ENCODE measurements around the gene EGR4.

The EGR4 gene

DNA sequence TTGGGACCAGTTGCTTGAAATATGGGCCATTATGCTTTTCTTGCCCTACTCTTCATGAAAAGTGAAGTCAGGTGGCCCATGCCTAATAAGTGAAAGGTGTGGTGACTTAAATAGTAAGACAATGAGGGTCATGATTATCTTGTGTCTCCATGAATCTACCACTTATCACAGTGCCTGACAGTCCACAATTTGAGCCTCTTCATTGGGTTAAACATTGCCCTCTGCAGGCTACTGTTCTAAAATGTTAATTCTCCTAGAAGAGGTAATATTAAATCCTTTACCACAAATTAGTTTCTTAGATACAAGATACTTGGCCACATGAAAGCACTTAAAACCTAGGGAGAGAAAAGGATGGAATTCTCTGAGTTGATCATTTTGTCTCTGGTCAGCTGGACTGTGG, 4.0 kb downstream of the EGR4 start:
- DNase-seq, result no peak

GRCh38 chr2:73286134-73286655, 7.2 kb downstream of the EGR4 start:
- DNase-seq, result no peak

- DNase-seq, result no peak
These were observed 8.1 kb downstream of the EGR4 start for GRCh38 chr2:73285159-73285739.

DNA sequence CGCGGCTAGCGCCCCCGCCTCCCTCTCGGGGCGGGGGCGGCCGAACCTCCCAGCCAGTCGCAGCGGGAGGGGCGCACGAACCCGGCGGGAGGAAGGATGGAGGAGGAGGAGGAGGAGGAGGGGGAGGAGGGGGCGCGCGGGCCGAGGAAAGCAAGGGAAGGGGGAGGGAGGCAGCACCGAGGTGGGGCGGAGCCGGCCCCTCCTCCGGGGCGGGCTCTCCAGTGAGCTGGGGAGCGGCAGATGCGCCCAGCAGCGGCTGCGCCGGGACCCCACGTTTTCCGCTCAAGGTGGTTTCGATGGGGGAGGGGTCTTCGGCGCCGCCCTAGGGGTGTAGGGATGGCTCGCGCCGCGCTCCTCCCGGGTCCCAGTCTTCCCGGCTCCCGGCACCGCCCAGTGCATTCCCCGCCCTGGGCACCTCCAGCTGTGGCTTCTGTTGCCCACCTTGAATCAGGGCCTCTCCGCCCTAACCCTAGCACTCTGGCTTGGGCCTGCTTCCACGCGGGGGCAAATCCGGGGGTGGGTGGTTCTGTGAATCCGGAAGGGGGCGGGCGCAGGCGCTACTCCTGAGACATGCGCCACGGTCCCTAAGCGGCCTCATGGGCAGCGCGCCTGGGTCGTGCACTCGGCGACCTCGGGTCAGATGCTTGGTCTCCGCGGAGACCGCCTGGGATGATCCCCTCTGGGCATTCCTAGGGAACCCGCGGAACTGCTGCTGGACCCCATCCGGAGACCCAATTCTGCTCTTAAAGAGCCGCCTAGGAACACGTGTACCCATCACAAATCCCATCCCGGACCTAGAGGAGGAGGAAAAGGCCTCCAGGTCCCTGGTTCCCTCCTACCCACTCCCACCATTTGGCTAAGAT, 8.8 kb downstream of the EGR4 start, which contains the start of gene FBXO41:
Gene FBXO41, minus strand, starts transcription at position 183 of the 863 bp plus-strand sequence. CDS start 14,848 bp downstream, outside the sequence.
- DNase-seq, result peak; percentile 45

DNA sequence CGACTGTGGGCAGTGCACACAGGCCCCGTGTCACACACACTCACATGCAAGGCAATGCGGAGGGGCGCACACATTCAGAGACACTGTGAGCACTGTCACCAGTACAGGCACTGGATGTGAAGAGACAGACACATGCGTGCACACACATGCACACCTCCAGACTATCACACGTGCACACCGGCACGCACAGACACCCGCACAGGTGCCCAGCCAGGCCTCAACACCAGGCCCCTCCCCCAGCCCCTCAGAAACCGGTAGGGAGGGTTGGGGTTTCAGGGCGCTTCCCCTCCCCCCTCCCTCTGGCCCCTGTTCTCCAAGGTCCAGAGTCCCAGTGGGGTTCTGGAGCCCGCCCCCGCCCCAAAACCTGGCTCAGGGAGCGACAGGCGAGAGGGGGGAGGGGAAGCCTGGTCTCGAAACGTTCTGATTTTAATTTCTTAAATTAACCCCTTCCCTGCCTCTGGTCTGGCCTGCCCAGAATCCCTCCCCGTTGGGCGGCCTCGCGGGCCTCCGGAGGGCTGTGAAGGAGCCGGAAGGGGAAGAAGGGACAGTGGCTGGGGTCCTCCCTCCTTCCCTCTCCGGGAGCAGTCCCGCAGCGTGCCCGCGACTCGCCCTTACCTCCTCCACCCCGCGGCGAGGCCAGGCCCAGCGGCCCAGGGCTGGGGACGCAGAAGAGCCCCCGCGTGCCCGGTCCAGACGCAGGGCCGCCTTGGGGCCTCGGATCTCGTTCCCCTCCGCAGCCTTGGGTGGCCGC, 9.6 kb downstream of the EGR4 start:
- DNase-seq, result no peak

DNA sequence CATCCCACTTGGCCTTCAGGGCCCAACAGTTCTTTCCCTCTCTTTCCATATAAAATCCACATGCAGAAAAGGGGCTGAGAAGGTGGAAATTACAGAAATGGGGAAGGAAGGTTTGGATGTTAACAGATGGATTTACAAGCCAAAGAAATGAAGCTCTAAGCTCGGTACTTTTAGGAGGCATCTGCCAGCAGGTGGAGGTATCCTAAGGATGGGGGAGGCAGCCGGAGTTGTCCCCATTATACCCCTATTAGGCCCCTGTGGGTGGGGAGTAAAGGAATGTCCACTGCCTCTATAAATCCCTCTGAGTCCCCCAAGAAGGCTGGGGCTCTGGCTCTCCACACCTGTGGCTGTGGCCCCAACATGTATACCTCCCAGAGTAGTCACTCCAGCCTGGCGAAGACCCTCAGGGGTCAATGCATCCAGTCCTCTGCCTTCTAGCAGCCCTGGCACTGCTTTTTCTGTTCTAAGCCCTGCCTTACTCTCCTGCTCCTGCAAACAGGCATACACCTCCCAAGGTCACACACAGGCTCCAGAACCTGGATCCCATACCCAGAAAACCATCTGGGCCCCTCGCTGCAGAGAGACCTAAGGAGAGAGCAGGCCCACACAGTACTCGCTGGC, 10.3 kb downstream of the EGR4 start:
- no peak for DNase-seq

- DNase-seq, result no peak
These were observed 12.1 kb downstream of the EGR4 start for GRCh38 chr2:73281244-73281643.

DNA sequence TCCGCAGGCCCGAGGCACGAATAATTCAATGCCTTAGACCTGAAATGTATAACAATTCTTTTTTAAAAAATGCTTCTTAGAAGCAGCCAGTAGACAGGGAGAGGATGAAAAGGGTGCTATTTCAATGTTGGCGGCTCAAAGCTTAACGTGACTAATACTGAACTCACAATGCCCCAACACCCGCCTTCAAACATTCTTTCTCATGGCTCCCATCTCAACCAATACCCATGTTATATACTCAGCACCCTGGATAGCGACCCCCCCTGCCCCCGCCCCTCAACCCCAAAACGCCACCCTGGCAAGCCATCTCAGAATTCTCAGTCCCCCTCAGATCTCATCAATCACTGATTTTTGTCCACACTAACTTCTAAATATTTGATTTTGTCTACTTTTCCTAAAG, 13.5 kb downstream of the EGR4 start:
- DNase-seq, result no peak

GRCh38 chr2:73272270-73272669, 21.1 kb downstream of the EGR4 start:
- no peak for DNase-seq

- no peak for DNase-seq
These were observed 23.5 kb downstream of the EGR4 start for GRCh38 chr2:73269686-73270465.

DNA sequence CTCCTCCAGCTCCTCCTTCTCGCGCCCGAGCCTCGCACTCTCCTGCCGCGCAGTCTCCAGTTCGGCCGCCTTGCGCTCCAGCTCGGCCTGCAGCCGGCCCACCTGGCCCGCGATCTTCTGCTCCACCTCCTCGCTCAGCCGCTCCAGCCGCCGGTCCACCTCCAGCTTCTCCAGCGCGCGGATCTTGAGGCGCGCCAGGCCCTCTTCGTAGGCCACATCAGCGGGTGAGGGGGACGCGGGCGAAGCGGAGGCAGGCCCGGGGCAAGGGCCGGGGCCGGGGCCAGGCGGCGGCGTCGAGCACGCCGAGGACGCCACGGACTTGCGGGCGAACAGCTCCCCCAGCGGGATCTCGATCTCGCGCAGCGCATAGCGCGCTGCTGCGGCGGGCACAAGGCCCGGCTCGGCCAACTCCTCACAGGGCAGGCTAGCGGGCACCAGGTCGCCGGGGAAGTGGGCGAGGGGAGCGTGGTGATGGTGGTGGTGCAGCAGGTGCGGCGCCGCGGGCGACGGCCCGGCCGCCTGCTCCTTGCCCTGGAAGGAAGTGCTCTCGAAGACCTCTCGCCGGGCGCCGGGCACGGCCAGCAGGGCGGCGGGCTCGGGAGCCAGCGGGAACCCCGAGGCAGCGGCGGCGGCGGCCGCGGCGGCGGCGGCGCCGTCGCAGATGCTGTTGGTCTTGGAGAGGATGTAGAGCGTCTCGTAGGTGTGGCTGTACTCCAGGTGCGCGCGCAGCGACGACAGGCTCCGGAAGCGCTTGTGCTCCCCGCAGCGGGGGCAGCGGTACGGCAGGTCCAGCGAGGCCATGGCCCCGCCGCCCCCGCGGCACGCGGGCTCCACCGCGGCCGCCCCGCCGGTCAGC, 24.3 kb downstream of the EGR4 start:
- DNase-seq, result peak; percentile 49

DNA sequence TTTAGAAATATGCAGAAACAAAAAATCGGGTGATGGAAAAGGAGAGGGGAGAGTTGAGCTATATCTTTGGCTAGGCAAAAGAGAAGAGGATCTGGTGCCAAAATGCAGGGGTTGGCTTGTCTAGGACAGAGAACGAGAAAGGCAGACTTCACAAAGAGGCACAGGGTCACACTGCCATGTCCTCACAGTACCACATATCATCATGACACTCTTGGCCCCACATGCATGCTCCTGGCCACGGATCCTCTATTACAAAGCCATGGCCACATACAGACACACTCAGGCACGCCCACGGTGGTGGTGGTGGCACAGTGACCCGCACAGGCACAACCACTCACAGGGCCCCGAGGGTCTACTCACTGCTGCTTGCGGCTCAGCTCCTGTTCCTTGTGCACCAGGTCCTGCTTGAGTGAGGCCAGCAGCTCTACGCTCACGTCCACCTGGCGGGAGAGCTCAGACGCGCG, 24.9 kb downstream of the EGR4 start:
- no peak for DNase-seq

DNA sequence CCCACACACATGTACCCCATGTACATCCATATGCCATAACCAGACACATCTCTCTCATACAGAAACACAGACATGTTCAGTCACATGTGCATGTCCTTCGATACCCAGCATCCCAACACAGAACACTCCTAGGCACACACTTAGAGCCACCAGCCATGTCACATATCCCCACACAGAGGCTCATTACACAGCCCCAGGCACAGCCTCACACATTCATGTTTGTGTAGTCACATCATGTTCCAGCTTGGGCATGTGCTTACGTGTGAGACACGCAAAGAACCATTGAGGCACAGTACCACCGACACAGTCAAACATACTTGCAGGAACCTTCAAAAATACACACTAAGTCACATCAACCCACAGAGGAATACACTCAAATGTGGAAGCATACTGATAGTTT, 26.3 kb downstream of the EGR4 start:
- DNase-seq, result no peak

GRCh38 chr2:73266061-73266901, 27.1 kb downstream of the EGR4 start:
- no peak for DNase-seq

- no peak for DNase-seq
These were observed 27.9 kb downstream of the EGR4 start for GRCh38 chr2:73265298-73266060.

GRCh38 chr2:73264783-73265182, 28.6 kb downstream of the EGR4 start:
- DNase-seq, result no peak

DNA sequence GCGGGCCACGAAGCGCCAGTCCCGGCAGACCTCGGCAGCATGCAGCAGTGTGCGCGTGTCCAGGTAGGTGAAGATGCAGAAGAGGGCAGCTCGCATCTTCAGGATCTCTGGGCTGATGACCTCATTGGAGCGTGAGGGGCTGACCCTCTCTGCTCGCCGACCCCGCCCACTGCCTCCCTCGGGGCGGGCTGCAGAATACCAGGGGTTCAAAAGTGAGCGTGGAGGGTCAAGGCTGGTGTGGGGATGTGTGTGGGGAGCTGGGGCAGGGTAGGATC, 29.1 kb downstream of the EGR4 start:
- no peak for DNase-seq

GRCh38 chr2:73263540-73264331, 29.6 kb downstream of the EGR4 start:
- no peak for DNase-seq
